Measurements from ENCODE around the gene RAC3. TPM values are rescaled to one million over a fixed set of nuclear protein-coding genes. Genes with fewer than 3 reads are reported as not detected.

RAC3 gene
- total RNA-seq, 1 donor from 2014 or later, result 41.3 TPM

DNA sequence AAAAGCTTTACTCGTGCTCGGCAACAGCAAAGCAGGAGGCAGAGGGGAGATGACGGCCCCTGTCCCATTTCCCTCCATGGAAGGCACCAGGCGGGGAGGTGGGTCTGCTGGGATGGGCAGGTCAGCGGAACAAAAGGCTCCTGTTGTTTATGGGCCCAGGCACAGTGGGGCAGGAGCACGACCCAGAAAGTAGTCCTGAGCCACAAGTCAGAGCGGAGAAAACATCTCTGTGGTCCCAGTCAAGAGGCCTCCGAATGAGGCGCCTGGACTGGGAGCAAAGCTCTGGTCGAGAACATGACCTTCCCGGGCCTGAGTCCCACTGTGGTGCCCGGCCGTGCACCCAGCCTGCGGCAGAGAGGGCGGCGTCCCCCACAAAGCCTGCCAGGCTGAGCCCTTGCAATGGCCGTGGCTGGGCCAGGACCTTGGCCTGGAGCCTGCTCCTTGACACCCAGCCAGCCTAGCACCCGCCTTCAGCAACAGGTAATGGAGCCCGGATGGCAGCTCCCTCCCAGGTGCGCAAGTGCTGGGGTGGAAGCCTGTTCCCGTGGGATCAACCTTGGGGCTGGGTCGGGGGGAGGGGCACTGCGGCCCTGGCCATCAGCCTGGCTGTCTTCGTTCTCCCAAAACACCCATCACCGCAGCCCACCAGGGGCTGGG is 16.6 kb downstream of the RAC3 start:
- no peak for FAIRE-seq
- no peak for DNase-seq (ENCODE audit: low read depth)
- Histone ChIP-seq H3K27ac (ENCODE audit: low read depth, low read length) (no peak overlapping the region), H3K27me3 (ENCODE audit: insufficient read depth, low read length) (no peaks in the 10 kb centered on the region), H3K9ac (ENCODE audit: low read length) (no peak overlapping the region), H3K9me3 (ENCODE audit: insufficient read depth, low read depth, low read length) (no peaks in the 10 kb centered on the region), H3K4me2 (ENCODE audit: low read length) (no peak overlapping the region), H3K4me1 (ENCODE audit: insufficient read depth, low read length) (peaks cover 15% of the 10 kb centered on the region), H3K4me3 (ENCODE audit: insufficient read depth, low read depth, low read length) (no peak overlapping the region), H4K20me1 (ENCODE audit: insufficient read depth, low read length) (peaks cover 6% of the 10 kb centered on the region), H3K36me3 (ENCODE audit: insufficient read depth, low read length) (no peaks in the 10 kb centered on the region), H2AFZ (ENCODE audit: low read depth, low read length) (no peak overlapping the region), H3K79me2 (ENCODE audit: insufficient read depth, low read length) (peaks cover 23% of the 10 kb centered on the region)
- Mint-ChIP-seq H3K4me3 (ENCODE audit: unreplicated experiment) (no peak overlapping the region), H3K27ac (ENCODE audit: unreplicated experiment) (no peak overlapping the region), H3K9me3 (ENCODE audit: unreplicated experiment) (no peaks in the 10 kb centered on the region), H3K27me3 (ENCODE audit: low read depth, unreplicated experiment) (no peaks in the 10 kb centered on the region), H3K4me1 (ENCODE audit: low read depth, unreplicated experiment) (peaks cover 5% of the 10 kb centered on the region), H3K36me3 (ENCODE audit: low read depth, unreplicated experiment) (peaks cover 10% of the 10 kb centered on the region)
- TF ChIP-seq, protein P1, sequence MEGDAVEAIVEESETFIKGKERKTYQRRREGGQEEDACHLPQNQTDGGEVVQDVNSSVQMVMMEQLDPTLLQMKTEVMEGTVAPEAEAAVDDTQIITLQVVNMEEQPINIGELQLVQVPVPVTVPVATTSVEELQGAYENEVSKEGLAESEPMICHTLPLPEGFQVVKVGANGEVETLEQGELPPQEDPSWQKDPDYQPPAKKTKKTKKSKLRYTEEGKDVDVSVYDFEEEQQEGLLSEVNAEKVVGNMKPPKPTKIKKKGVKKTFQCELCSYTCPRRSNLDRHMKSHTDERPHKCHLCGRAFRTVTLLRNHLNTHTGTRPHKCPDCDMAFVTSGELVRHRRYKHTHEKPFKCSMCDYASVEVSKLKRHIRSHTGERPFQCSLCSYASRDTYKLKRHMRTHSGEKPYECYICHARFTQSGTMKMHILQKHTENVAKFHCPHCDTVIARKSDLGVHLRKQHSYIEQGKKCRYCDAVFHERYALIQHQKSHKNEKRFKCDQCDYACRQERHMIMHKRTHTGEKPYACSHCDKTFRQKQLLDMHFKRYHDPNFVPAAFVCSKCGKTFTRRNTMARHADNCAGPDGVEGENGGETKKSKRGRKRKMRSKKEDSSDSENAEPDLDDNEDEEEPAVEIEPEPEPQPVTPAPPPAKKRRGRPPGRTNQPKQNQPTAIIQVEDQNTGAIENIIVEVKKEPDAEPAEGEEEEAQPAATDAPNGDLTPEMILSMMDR (IDR thresholded peaks at IDR 0.05; ENCODE audit: insufficient read depth, low read depth, low read length), result no peak
- TF ChIP-seq EZH2 (IDR thresholded peaks at IDR 0.05; ENCODE audit: insufficient read depth, low read length), result no peak

DNA sequence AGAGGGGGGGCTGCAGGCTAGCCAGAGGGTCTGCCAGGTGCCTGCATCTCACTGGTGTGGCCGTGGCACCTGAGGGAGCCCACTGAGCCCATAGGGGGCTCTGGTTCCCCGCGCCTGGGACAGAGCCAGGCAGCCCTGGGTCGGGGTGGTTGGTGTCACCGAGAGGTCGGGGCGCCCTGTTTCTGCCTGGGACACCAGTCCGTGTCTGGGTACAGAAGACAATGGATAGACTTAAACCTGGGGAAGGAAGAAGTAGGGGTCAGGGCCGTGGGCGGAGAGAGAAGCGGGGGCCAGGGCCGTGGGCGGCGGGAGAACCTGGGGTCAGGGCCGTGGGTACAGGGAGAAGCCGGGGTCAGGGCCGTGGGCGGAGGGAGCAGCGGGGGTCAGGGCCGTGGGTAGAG is 17.1 kb downstream of the RAC3 start:
- no peak for TF ChIP-seq EZH2 (IDR thresholded peaks at IDR 0.05; ENCODE audit: insufficient read depth, low read length)
- FAIRE-seq, result no peak
- peaks cover 5% of the 10 kb centered on the region for H3K4me1 Mint-ChIP-seq (ENCODE audit: low read depth, unreplicated experiment)
- no peak overlapping the region for H3K4me2 ChIP-seq (ENCODE audit: low read length)
- H4K20me1 ChIP-seq (ENCODE audit: insufficient read depth, low read length), result peaks cover 10% of the 10 kb centered on the region
- H3K4me3 ChIP-seq (ENCODE audit: insufficient read depth, low read depth, low read length), result no peak overlapping the region
- H3K27me3 ChIP-seq (ENCODE audit: insufficient read depth, low read length), result no peaks in the 10 kb centered on the region
- H3K4me3 Mint-ChIP-seq (ENCODE audit: unreplicated experiment), result no peak overlapping the region
- H3K36me3 Mint-ChIP-seq (ENCODE audit: low read depth, unreplicated experiment), result peaks cover 10% of the 10 kb centered on the region
- DNase-seq (ENCODE audit: low read depth), result no peak
- no peaks in the 10 kb centered on the region for H3K9me3 Mint-ChIP-seq (ENCODE audit: unreplicated experiment)
- H3K27me3 Mint-ChIP-seq (ENCODE audit: low read depth, unreplicated experiment), result no peaks in the 10 kb centered on the region
- H3K79me2 ChIP-seq (ENCODE audit: insufficient read depth, low read length), result peaks cover 28% of the 10 kb centered on the region
- peaks cover 17% of the 10 kb centered on the region for H3K4me1 ChIP-seq (ENCODE audit: insufficient read depth, low read length)
- H3K27ac ChIP-seq (ENCODE audit: low read depth, low read length), result no peak overlapping the region
- no peak overlapping the region for H2AFZ ChIP-seq (ENCODE audit: low read depth, low read length)
- no peak overlapping the region for H3K9ac ChIP-seq (ENCODE audit: low read length)
- H3K27ac Mint-ChIP-seq (ENCODE audit: unreplicated experiment), result no peak overlapping the region
- no peaks in the 10 kb centered on the region for H3K9me3 ChIP-seq (ENCODE audit: insufficient read depth, low read depth, low read length)
- no peaks in the 10 kb centered on the region for H3K36me3 ChIP-seq (ENCODE audit: insufficient read depth, low read length)

DNA sequence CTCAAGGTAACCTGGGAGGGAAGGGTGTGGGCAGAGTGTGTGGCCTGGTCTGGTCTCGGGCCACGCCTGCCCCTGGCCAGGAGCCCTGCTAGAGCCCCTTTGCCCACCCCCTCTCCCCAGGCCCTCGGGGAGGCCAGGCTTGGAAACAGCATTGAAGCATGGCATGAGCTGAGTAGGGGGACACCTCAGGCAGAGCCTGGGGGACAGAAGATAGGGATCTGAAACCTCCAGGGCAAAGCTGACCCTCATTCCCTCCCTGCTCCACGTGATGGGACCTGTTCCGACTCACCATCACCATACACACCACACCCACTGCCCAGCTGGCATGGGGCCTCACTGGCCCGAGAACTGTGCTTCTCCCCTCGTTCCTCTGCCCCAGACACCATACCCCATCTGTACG is 17.6 kb downstream of the RAC3 start:
- Mint-ChIP-seq H3K27ac (ENCODE audit: unreplicated experiment) (no peak overlapping the region), H3K9me3 (ENCODE audit: unreplicated experiment) (no peaks in the 10 kb centered on the region), H3K4me3 (ENCODE audit: unreplicated experiment) (no peak overlapping the region), H3K36me3 (ENCODE audit: low read depth, unreplicated experiment) (peaks cover 10% of the 10 kb centered on the region), H3K27me3 (ENCODE audit: low read depth, unreplicated experiment) (no peaks in the 10 kb centered on the region), H3K4me1 (ENCODE audit: low read depth, unreplicated experiment) (peaks cover 5% of the 10 kb centered on the region)
- TF ChIP-seq, protein P1 (IDR thresholded peaks at IDR 0.05; ENCODE audit: insufficient read depth, low read depth, low read length), result no peak
- TF ChIP-seq EZH2 (IDR thresholded peaks at IDR 0.05; ENCODE audit: insufficient read depth, low read length), result no peak
- Histone ChIP-seq H3K27ac (ENCODE audit: low read depth, low read length) (no peak overlapping the region), H3K27me3 (ENCODE audit: insufficient read depth, low read length) (no peaks in the 10 kb centered on the region), H4K20me1 (ENCODE audit: insufficient read depth, low read length) (peaks cover 10% of the 10 kb centered on the region), H2AFZ (ENCODE audit: low read depth, low read length) (no peak overlapping the region), H3K79me2 (ENCODE audit: insufficient read depth, low read length) (peaks cover 33% of the 10 kb centered on the region), H3K4me2 (ENCODE audit: low read length) (no peak overlapping the region), H3K9ac (ENCODE audit: low read length) (no peak overlapping the region), H3K4me1 (ENCODE audit: insufficient read depth, low read length) (peaks cover 17% of the 10 kb centered on the region), H3K4me3 (ENCODE audit: insufficient read depth, low read depth, low read length) (no peak overlapping the region), H3K9me3 (ENCODE audit: insufficient read depth, low read depth, low read length) (no peaks in the 10 kb centered on the region), H3K36me3 (ENCODE audit: insufficient read depth, low read length) (no peaks in the 10 kb centered on the region)
- FAIRE-seq (no peak), DNase-seq (ENCODE audit: low read depth) (no peak)

All from astrocyte (in vitro differentiated cells and primary cell).